GM12878 (cell line): ENCODE measurements around the gene APOH. TPM values are rescaled to one million over a fixed set of nuclear protein-coding genes. Genes with fewer than 3 reads are reported as not detected.

Experiments used
- ATAC-seq: fragments of 200-7000 bp; cut with Tn5 transposase; 3 replicates; pipeline ENCODE4 v1.9.1; 2020; ENCODE audit warnings: mild to moderate bottlenecking, moderate library complexity
- BruUV-seq: library from RNA; stranded (reverse); fragments of 400-500 nt; replicated peaks from 2 replicates; lab custom pipeline; 2021; lab: Mats Ljungman, UMichigan
- CTCF ChIA-PET: fragments of 300-600 bp; sonication (Branson Sonifier 250); formaldehyde crosslinking; extraction: SDS; loops from one replicate; lab custom pipeline; 2021; ENCODE audit warnings: inconsistent platforms; lab: Yijun Ruan, JAX
- POLR2A ChIA-PET: fragments of 350-600 bp; formaldehyde crosslinking; extraction: SDS; loops from one replicate; lab custom pipeline; 2021; ENCODE audit warnings: inconsistent platforms; lab: Charles Lee
- RAD21 ChIA-PET: fragments of 300-600 bp; sonication (Branson Sonifier 250); formaldehyde crosslinking; loops from one replicate; lab custom pipeline; 2023; ENCODE audit warnings: antibody characterized with exemption; ENCODE audit not compliant: unreplicated experiment; lab: Charles Lee
- SMC1A ChIA-PET: fragments of 300-600 bp; sonication (Branson Sonifier 250); formaldehyde crosslinking; loops from one replicate; lab custom pipeline; 2023; ENCODE audit not compliant: unreplicated experiment, uncharacterized antibody; lab: Charles Lee
- DNase-seq: peaks from one replicate; pipeline ENCODE4 v3.0.0-alpha.2; 2011; ENCODE audit warnings: low read depth, low spot score
- FAIRE-seq: peaks from 3 replicates; lab custom pipeline; 2011; peaks lifted over from hg19 to GRCh38; lab: Jason Lieb, UNC
- H2AFZ ChIP-seq: 2 replicates; pipeline ENCODE4 v1.6.0; 2011; ENCODE audit warnings: low read depth, low read length, control low read depth; ENCODE audit not compliant: control insufficient read depth
- H3K27ac ChIP-seq: 2 replicates; pipeline ENCODE4 v1.5.1; 2011; ENCODE audit warnings: control low read depth; ENCODE audit not compliant: control insufficient read depth, insufficient read depth
- H3K27me3 ChIP-seq, 2 experiments: replicated peaks in 1 of 2; 2 replicates each; pipeline versions ENCODE4 v1.6.0 to v1.6.1; 2011; ENCODE audit warnings: low read length in 1 of 2; ENCODE audit not compliant: control insufficient read depth in 2 of 2, insufficient read depth in 2 of 2
- H3K36me3 ChIP-seq, 2 experiments: 2 replicates each; pipeline ENCODE4 v1.5.1; 2011; ENCODE audit warnings: low read length in 1 of 2; ENCODE audit not compliant: control insufficient read depth in 2 of 2, insufficient read depth in 2 of 2
- H3K4me1 ChIP-seq: 2 replicates; pipeline ENCODE4 v1.6.1; 2011; ENCODE audit warnings: mild to moderate bottlenecking, low read length, moderate library complexity, mixed read lengths; ENCODE audit not compliant: control insufficient read depth, insufficient read depth
- H3K4me2 ChIP-seq: 2 replicates; pipeline ENCODE4 v1.6.0; 2011; ENCODE audit warnings: control low read depth; ENCODE audit not compliant: control insufficient read depth, insufficient read depth
- H3K4me3 ChIP-seq: fragments of 200-600 bp; sonication (generic); 2 replicates; pipeline ENCODE4 v1.5.1; 2016
- H3K79me2 ChIP-seq: 2 replicates; pipeline ENCODE4 v1.6.0; 2011; ENCODE audit warnings: low read length; ENCODE audit not compliant: control insufficient read depth, insufficient read depth
- H3K9ac ChIP-seq: 2 replicates; pipeline ENCODE4 v1.8.0; 2011; ENCODE audit warnings: low read length, control low read depth, mixed read lengths; ENCODE audit not compliant: control insufficient read depth, insufficient read depth
- H3K9me3 ChIP-seq: replicated peaks from 3 replicates; pipeline ENCODE4 v1.5.1; 2011; ENCODE audit warnings: mild to moderate bottlenecking, low read length; ENCODE audit not compliant: control insufficient read depth, insufficient read depth
- H4K20me1 ChIP-seq: 2 replicates; pipeline ENCODE4 v1.6.0; 2011; ENCODE audit not compliant: control insufficient read depth, insufficient read depth
- BCL11A ChIP-seq: IDR thresholded peaks from 2 replicates; pipeline ENCODE4 v1.6.1; 2011; ENCODE audit warnings: low read depth, low read length
- BHLHE40 ChIP-seq, 2 experiments: fragments of 450-650 bp in 1 of 2; IDR thresholded peaks; 2 replicates each; pipeline ENCODE4 v1.6.1; 2011 to 2017; ENCODE audit warnings: low read depth in 2 of 2, borderline replicate concordance in 1 of 2, improper control_type of control experiment in 1 of 2, low read length in 1 of 2, mild to moderate bottlenecking in 1 of 2
- CBX3 ChIP-seq: fragments of 200-600 bp; sonication (generic); IDR thresholded peaks from 2 replicates; pipeline ENCODE4 v1.6.1; 2016; ENCODE audit warnings: low read depth, borderline replicate concordance
- CEBPB ChIP-seq, 2 experiments: fragments of 150-350 bp in 1 of 2; IDR thresholded peaks; 2 replicates each; pipeline ENCODE4 v1.6.1; 2012 to 2014; ENCODE audit warnings: low read depth in 2 of 2, low read length in 2 of 2, borderline replicate concordance in 1 of 2, inconsistent platforms in 1 of 2
- FOXK2 ChIP-seq: fragments of 450-650 bp; IDR thresholded peaks from 2 replicates; pipeline ENCODE4 v1.6.1; 2017; ENCODE audit warnings: mild to moderate bottlenecking, moderate library complexity
- IKZF1 ChIP-seq: fragments of 450-650 bp; conservative IDR thresholded peaks from 2 replicates; pipeline ENCODE4 v1.6.1; 2017; ENCODE audit warnings: antibody characterized with exemption, mild to moderate bottlenecking
- LARP7 ChIP-seq: fragments of 450-650 bp; IDR thresholded peaks from 2 replicates; pipeline ENCODE4 v1.6.1; 2017; ENCODE audit warnings: mild to moderate bottlenecking
- NR2F1 ChIP-seq: fragments of 450-650 bp; conservative IDR thresholded peaks from 2 replicates; pipeline ENCODE4 v1.6.1; 2017; ENCODE audit warnings: mild to moderate bottlenecking
- REST ChIP-seq: IDR thresholded peaks from 2 replicates; pipeline ENCODE4 v1.6.1; 2012; ENCODE audit warnings: mild to moderate bottlenecking, low read depth, low read length
- RFX5 ChIP-seq: IDR thresholded peaks from 2 replicates; pipeline ENCODE4 v1.6.1; 2011; ENCODE audit warnings: low read depth, low read length, improper control_type of control experiment
- SMARCA5 ChIP-seq: fragments of 450-650 bp; IDR thresholded peaks from 2 replicates; pipeline ENCODE4 v1.6.1; 2017; ENCODE audit warnings: mild to moderate bottlenecking
- SMC3 ChIP-seq: IDR thresholded peaks from 2 replicates; pipeline ENCODE4 v1.6.1; 2011; ENCODE audit warnings: low read length, improper control_type of control experiment, borderline replicate concordance
- TCF7 ChIP-seq: IDR thresholded peaks from 2 replicates; pipeline ENCODE4 v1.6.1; 2014; ENCODE audit warnings: antibody characterized with exemption, borderline replicate concordance
- ZNF592 ChIP-seq: fragments of 450-650 bp; IDR thresholded peaks from 2 replicates; pipeline ENCODE4 v1.6.1; 2017; ENCODE audit warnings: mild to moderate bottlenecking, moderate library complexity
- WGBS: methylation state at CpG from one replicate; pipeline ENCODE4 v1.1.6; 2016; ENCODE audit warnings: low lambda C conversion rate; ENCODE audit not compliant: insufficient replicate concordance, insufficient coverage; ENCODE audit errors: missing lambda C conversion rate; 5-methylcytosine and 5-hydroxymethylcytosine counted together
- in situ Hi-C: fragments of 300-500 bp; cut with MboI; formaldehyde crosslinking; loops from 9 replicates; pipeline ENCODE4 v1.14.3; 2018; ENCODE audit warnings: mixed read lengths
- intact Hi-C: fragments of 100-400 bp; cut with micrococcal nuclease; formaldehyde crosslinking; loops from one replicate; pipeline ENCODE4 v1.14.2; 2022; ENCODE audit not compliant: unreplicated experiment
- polyA plus RNA-seq, 11 experiments: library from polyadenylated mRNA; depleted of rRNA in 4 of 11; unstranded in 6 of 11; stranded (reverse) in 5 of 11; fragments of >200 nt; fragmentation: Nextera tagmentation in 4 of 11; fragmentation: Illumina TruSeq in 1 of 11; extraction: Ambion mirVana in 4 of 11; extraction: Trizol in 1 of 11; gene quantifications; 1 replicate in 1 of 11; 2 replicates in 10 of 11; pipeline versions ENCODE4 v1.2.1 to v1.2.3, GENCODE V29; 2011 to 2016; ENCODE audit warnings: inconsistent platforms in 2 of 11, missing spikeins in 2 of 11, low read depth in 1 of 11
- total RNA-seq, 4 experiments: library from RNA; depleted of rRNA in 3 of 4; stranded (reverse); fragments of >200 nt in 3 of 4; fragmentation: Illumina TruSeq in 1 of 4; extraction: Trizol in 1 of 4; gene quantifications; 2 replicates each; pipeline versions ENCODE4 v1.2.1 to v1.2.3, GENCODE V29; 2013 to 2021

Gene APOH
- total and polyA plus RNA-seq, 10 of the 15 experiments (the other 5 are each of a cell fraction or from before 2014, with no cell fraction given): 1.8 TPM; not detected in 9

GRCh38 chr17:66240013-66240412, 10.8 kb upstream of the APOH start (continued):
- TF ChIP-seq RFX5: no peak
- no peak for TF ChIP-seq SMC3
- TF ChIP-seq IKZF1: no peak
- TF ChIP-seq NR2F1: no peak
- TF ChIP-seq BCL11A: no peak
- no peak for TF ChIP-seq TCF7
- TF ChIP-seq BHLHE40 (IDR thresholded peaks at IDR 0.05; ENCODE audit: borderline replicate concordance in 1 of 2, low read depth in 2 of 2, low read length in 1 of 2): no peak

- BruUV-seq: no TSS peak
- ATAC-seq: no peak
- H3K27ac ChIP-seq: no peak overlapping the region
- ChIA-PET RAD21 (no interaction called here), POLR2A (interaction anchor here (0.7 kb wide), 1 partner anchor 282 kb away, joined by 6 read pairs; no protein-coding TSS in a partner anchor), SMC1A (no interaction called here), CTCF (no interaction called here)
- no peak overlapping the region for H3K4me3 ChIP-seq
- no peak overlapping the region for H2AFZ ChIP-seq
- 66% methylated on average over 3 of the region's 3 CpGs for WGBS
- H4K20me1 ChIP-seq: no peaks in the 10 kb centered on the region
- H3K79me2 ChIP-seq: no peaks in the 10 kb centered on the region
- no peak for FAIRE-seq
- no peaks in the 10 kb centered on the region for H3K9me3 ChIP-seq
- intact Hi-C loops: no loop called here
- H3K4me1 ChIP-seq: no peaks in the 10 kb centered on the region
- H3K4me2 ChIP-seq: no peak overlapping the region
- in situ Hi-C loops: no loop called here
- H3K9ac ChIP-seq: no peak overlapping the region
- no peak for DNase-seq
- H3K27me3 ChIP-seq: no peaks in the 10 kb centered on the region
- H3K36me3 ChIP-seq: no peaks in the 10 kb centered on the region
- TF ChIP-seq REST (no peak), CEBPB (IDR thresholded peaks at IDR 0.05; ENCODE audit: borderline replicate concordance in 1 of 2, low read depth in 2 of 2, low read length in 2 of 2) (no peak), LARP7 (no peak), CBX3 (no peak), SMARCA5 (no peak), ZNF592 (no peak), FOXK2 (no peak)
Observed at GRCh38 chr17:66235377-66235994, 6.3 kb upstream of the APOH start.
